ENCODE data around the gene CD79B.
A peak's percentile ranks its signal among the peaks of the same experiment; 100 is the strongest.

CD79B gene

DNA sequence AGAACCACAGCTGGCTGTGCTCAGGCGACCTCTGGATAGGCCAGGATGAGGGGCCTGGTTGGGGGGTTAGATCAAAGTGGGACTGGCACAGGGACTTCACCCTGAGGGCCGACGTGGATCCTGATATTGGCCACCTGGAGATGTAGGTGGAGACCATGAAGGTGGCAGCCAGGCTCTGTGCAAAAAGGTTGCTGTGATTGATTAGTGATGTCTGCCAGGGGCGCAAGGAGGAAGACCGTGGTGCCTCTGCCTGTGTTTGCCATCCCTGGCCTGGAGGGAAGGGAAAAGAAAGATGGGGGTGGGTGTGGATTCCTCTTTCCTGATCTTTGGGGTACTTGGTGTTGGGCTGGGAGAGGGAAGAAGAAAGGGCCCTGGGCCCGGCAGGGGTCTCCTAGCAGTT lies 41.1 kb upstream of the CD79B start:
- TF ChIP-seq, protein P1, sequence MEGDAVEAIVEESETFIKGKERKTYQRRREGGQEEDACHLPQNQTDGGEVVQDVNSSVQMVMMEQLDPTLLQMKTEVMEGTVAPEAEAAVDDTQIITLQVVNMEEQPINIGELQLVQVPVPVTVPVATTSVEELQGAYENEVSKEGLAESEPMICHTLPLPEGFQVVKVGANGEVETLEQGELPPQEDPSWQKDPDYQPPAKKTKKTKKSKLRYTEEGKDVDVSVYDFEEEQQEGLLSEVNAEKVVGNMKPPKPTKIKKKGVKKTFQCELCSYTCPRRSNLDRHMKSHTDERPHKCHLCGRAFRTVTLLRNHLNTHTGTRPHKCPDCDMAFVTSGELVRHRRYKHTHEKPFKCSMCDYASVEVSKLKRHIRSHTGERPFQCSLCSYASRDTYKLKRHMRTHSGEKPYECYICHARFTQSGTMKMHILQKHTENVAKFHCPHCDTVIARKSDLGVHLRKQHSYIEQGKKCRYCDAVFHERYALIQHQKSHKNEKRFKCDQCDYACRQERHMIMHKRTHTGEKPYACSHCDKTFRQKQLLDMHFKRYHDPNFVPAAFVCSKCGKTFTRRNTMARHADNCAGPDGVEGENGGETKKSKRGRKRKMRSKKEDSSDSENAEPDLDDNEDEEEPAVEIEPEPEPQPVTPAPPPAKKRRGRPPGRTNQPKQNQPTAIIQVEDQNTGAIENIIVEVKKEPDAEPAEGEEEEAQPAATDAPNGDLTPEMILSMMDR (IDR thresholded peaks at IDR 0.05; ENCODE audit: insufficient read depth, low read depth, low read length, missing control alignments) = no peak
- DNase-seq (ENCODE audit: low read depth) = no peak
- no peak overlapping the region for H3K4me3 ChIP-seq (ENCODE audit: low read depth, low read length)

DNA sequence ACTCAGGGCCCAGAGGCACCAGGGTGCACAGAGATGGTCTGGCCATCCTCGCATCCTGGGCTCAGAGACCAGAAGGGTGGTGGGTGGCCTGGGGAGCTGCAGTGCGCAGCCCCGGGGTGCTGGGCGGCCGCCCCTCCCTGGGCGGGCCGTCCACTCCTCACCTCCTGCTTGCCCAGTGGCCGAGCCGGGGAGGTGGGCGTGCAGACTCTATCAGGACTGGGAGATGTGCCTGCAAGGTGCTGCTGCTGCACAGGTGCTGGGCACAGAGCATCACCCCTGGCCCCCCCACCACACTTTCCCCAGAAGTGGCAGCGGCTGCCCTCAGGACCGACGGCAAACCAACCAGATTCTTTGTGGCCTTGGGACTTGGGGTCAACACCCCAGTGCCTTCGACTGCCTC lies 40.7 kb upstream of the CD79B start, which contains the start of gene SCN4A:
TSS of gene SCN4A (minus strand) at position 123 of the 400 bp plus-strand sequence. CDS start at position 46, 77 bp downstream.
- DNase-seq (ENCODE audit: low read depth) = no peak
- TF ChIP-seq, protein P1 (IDR thresholded peaks at IDR 0.05; ENCODE audit: insufficient read depth, low read depth, low read length, missing control alignments) = no peak
- no peak within 1 kb of the TSS for H3K4me3 ChIP-seq (ENCODE audit: low read depth, low read length)

DNA sequence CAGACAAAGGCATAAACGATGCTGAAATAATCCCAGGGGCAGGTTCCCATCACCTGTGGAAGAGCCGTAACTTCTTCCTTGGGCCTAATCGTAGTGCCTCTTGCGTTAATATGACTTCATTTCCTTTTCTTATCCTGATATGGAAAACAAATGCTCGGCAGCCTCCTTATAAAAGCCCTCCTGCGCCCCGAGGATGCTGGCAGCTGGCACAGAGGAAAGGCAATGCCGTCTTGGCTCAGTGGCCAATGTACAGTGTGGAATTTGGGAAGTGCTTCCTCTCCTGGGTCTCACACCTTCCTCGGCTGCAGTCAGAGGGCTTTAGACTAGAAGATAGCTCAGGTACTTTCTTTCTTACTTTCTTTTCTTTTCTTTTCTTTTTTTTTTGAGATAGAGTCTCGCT lies 37.1 kb upstream of the CD79B start:
- DNase-seq (ENCODE audit: low read depth) = no peak
- H3K4me3 ChIP-seq (ENCODE audit: low read depth, low read length) = no peak overlapping the region
- TF ChIP-seq, protein P1 (IDR thresholded peaks at IDR 0.05; ENCODE audit: insufficient read depth, low read depth, low read length, missing control alignments) = no peak

DNA sequence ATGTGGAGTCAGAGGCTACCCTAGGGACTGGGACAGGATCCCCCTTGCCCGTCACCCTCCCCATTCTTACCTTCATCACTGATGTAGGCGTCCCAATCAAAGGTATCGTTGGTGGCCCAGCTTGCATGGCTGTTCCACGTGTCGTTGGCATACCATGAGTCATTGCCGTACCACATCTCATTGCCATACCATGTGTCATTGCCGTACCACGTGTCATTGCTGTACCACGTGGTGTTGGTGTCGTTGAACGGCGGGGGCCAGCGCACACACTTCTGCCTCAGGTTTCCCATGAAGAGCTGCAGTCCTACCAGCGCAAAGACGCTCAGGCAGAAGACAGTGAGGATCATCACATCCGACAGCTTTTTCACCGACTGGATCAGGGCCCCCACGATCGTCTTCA lies 35.8 kb upstream of the CD79B start:
- H3K4me3 ChIP-seq (ENCODE audit: low read depth, low read length) = no peak overlapping the region
- no peak for DNase-seq (ENCODE audit: low read depth)
- TF ChIP-seq, protein P1 (IDR thresholded peaks at IDR 0.05; ENCODE audit: insufficient read depth, low read depth, low read length, missing control alignments) = no peak

DNA sequence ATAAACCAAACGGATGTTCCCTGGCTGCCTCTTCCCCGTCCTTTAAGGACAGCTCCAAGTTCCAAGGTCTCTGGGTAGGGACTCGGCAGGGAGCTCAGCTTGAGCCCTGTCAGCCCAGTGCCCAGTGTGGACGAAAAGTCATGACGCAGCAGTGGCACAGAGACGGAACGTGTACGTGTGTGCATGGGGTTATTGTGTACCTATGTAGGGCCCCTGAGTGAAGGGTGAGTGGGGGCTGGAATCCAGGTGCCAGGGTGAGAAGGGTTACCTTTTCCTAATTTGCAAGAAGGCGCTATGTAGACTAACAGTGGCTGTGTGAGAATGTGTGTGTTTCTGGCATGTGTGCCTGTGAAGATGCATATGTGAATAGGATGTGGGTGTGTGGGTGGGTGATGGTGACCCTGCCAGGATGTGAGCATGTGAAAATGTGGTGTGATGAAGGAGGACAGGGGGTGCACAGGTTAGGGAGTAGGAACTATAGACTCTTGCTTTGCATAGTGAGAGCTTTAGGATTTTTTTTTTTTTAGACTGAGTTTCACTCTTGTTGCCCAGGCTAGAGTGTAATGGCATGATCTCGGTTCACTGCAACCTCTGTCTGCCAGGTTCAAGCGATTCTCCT lies 34.6 kb upstream of the CD79B start:
- no peak overlapping the region for H3K4me3 ChIP-seq (ENCODE audit: low read depth, low read length)
- TF ChIP-seq, protein P1 (IDR thresholded peaks at IDR 0.05; ENCODE audit: insufficient read depth, low read depth, low read length, missing control alignments) = no peak
- DNase-seq (ENCODE audit: low read depth) = peak; percentile 78

DNA sequence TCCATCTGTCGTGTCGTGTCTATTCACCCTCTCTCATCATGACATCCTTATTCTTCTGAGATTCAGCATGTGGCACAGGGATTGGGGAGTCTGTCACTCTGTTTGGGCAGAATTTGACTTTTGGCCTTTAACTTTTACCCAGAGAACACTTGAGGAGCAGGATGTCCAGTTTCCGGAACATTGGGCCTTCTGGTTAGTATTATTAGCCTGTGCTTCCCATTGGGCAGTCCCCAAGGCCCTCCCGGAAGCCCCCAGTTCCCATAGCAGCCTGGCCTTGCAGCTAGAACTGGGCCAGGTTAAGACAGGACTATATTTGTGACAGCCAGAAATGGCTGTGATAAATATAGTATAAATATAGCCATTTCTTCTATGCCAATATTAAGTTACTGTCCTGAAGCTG lies 31.0 kb upstream of the CD79B start:
- TF ChIP-seq, protein P1 (IDR thresholded peaks at IDR 0.05; ENCODE audit: insufficient read depth, low read depth, low read length, missing control alignments) = no peak
- no peak for DNase-seq (ENCODE audit: low read depth)
- no peak overlapping the region for H3K4me3 ChIP-seq (ENCODE audit: low read depth, low read length)

DNA sequence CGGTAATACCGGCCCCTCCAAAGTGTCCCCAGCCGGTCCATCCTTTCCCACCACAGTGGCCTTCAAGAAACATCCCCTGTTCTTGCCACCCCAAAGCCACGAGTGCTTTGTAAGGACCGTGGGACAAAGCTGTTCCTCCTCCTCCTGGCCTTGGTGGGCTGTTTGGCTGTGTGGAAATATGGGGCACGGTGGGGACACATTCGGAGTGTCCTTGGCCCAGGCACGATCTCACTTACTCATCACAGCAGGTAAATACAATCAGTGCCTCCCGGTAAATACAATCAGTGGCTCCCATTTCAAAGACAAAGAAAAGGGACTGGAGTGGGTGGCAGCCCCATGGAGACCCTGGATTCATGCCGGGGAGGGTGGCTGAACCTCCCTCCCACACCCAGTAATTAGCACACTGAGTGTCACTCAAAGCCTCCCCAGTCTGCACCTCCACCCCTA lies 30.2 kb upstream of the CD79B start:
- no peak overlapping the region for H3K4me3 ChIP-seq (ENCODE audit: low read depth, low read length)
- TF ChIP-seq, protein P1 (IDR thresholded peaks at IDR 0.05; ENCODE audit: insufficient read depth, low read depth, low read length, missing control alignments) = no peak
- no peak for DNase-seq (ENCODE audit: low read depth)
